Fibroblast of peridontal ligament (primary cell): ENCODE data around the gene SZT2.
"Not testable (repeated sequence)": the region's sequence is repeated elsewhere in the genome, so short reads cannot be mapped to it uniquely, and the experiment has no call there.

Source experiments
- DNase-seq: peaks from one replicate; pipeline ENCODE4 v3.0.0-alpha.2; 2010; ENCODE audit errors: extremely low read depth

The SZT2 gene

GRCh38 chr1:43363283-43363934, 26.3 kb upstream of the SZT2 start:
- no peak for DNase-seq

GRCh38 chr1:43363935-43364525, 25.7 kb upstream of the SZT2 start:
- no peak for DNase-seq

- DNase-seq: no peak
These were observed 24.0 kb upstream of the SZT2 start for GRCh38 chr1:43365678-43366077.

GRCh38 chr1:43366179-43366578, 23.5 kb upstream of the SZT2 start:
- DNase-seq: no peak

- DNase-seq: no peak
These were observed 23.1 kb upstream of the SZT2 start for GRCh38 chr1:43366601-43367025.

- no peak for DNase-seq
These were observed 22.4 kb upstream of the SZT2 start for GRCh38 chr1:43367026-43367903.

- DNase-seq: peak; percentile 70
These were observed 21.6 kb upstream of the SZT2 start, which contains the start of gene ELOVL1 for GRCh38 chr1:43367904-43368645. TSS of gene ELOVL1 (minus strand) at chr1:43368011. CDS start at chr1:43365609, 2,402 bp downstream.

GRCh38 chr1:43368646-43369020, 21.1 kb upstream of the SZT2 start:
- no peak for DNase-seq

GRCh38 chr1:43369779-43370178, 19.9 kb upstream of the SZT2 start:
- not testable (repeated sequence) for DNase-seq

GRCh38 chr1:43370564-43370963, 19.1 kb upstream of the SZT2 start:
- no peak for DNase-seq

GRCh38 chr1:43372172-43372571, 17.5 kb upstream of the SZT2 start:
- no peak for DNase-seq

- peak; percentile 66 for DNase-seq
These were observed 16.4 kb upstream of the SZT2 start for GRCh38 chr1:43373066-43373940.

GRCh38 chr1:43376723-43377235, 12.9 kb upstream of the SZT2 start:
- no peak for DNase-seq

- no peak for DNase-seq
These were observed 11.9 kb upstream of the SZT2 start for GRCh38 chr1:43377831-43378230.

GRCh38 chr1:43379476-43379875, 10.2 kb upstream of the SZT2 start:
- no peak for DNase-seq

GRCh38 chr1:43381612-43382011, 8.1 kb upstream of the SZT2 start:
- no peak for DNase-seq

GRCh38 chr1:43382027-43382779, 7.5 kb upstream of the SZT2 start:
- DNase-seq: no peak

GRCh38 chr1:43383449-43383848, 6.2 kb upstream of the SZT2 start:
- DNase-seq: no peak

- DNase-seq: no peak
These were observed 3.0 kb upstream of the SZT2 start for GRCh38 chr1:43386676-43387075.

- DNase-seq: peak; percentile 23
These were observed 1.6 kb upstream of the SZT2 start for GRCh38 chr1:43387976-43388599.
